ENCODE results near the gene PDE7B. TPM values are rescaled to one million over a fixed set of nuclear protein-coding genes. Genes with fewer than 3 reads are reported as not detected.
"Not testable (repeated sequence)": the region's sequence is repeated elsewhere in the genome, so short reads cannot be mapped to it uniquely, and the experiment has no call there.

The PDE7B gene
- total RNA-seq, 4 donors from 2014 or later: 2.9 to 23.6 (median 5.2) TPM

- H3K4me1 ChIP-seq: no peaks in the 10 kb centered on the region
Observed at GRCh38 chr6:136213853-136214252, 362.4 kb downstream of the PDE7B start.

GRCh38 chr6:136216503-136217401 lies 365.3 kb downstream of the PDE7B start:
- H3K4me3 ChIP-seq: no peak overlapping the region
- no peaks in the 10 kb centered on the region for H3K4me1 ChIP-seq
- TF ChIP-seq, protein P1, sequence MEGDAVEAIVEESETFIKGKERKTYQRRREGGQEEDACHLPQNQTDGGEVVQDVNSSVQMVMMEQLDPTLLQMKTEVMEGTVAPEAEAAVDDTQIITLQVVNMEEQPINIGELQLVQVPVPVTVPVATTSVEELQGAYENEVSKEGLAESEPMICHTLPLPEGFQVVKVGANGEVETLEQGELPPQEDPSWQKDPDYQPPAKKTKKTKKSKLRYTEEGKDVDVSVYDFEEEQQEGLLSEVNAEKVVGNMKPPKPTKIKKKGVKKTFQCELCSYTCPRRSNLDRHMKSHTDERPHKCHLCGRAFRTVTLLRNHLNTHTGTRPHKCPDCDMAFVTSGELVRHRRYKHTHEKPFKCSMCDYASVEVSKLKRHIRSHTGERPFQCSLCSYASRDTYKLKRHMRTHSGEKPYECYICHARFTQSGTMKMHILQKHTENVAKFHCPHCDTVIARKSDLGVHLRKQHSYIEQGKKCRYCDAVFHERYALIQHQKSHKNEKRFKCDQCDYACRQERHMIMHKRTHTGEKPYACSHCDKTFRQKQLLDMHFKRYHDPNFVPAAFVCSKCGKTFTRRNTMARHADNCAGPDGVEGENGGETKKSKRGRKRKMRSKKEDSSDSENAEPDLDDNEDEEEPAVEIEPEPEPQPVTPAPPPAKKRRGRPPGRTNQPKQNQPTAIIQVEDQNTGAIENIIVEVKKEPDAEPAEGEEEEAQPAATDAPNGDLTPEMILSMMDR (IDR thresholded peaks at IDR 0.05): no peak
- TF ChIP-seq POLR2AphosphoS5 (IDR thresholded peaks at IDR 0.05): no peak
- ATAC-seq: no peak
- H3K9me3 ChIP-seq: no peaks in the 10 kb centered on the region
- no peaks in the 10 kb centered on the region for H3K36me3 ChIP-seq
- H3K27me3 ChIP-seq: no peaks in the 10 kb centered on the region
- WGBS, 2 donors (ENCODE audit: low coverage in 1 of 2): 80 to 81% methylated on average over 10 of the region's 10 CpGs
- H3K27ac ChIP-seq: no peak overlapping the region

More at GRCh38 chr6:136213853-136214252, 362.4 kb downstream of the PDE7B start:
- TF ChIP-seq POLR2A (IDR thresholded peaks at IDR 0.05) (no peak), POLR2AphosphoS5 (IDR thresholded peaks at IDR 0.05) (no peak), EP300 (IDR thresholded peaks at IDR 0.05) (no peak)
- TF ChIP-seq, protein P1 (IDR thresholded peaks at IDR 0.05): no peak
- Histone ChIP-seq H3K36me3 (no peaks in the 10 kb centered on the region), H3K9me3 (no peaks in the 10 kb centered on the region), H3K27me3 (no peaks in the 10 kb centered on the region), H3K27ac (no peak overlapping the region), H3K4me3 (no peak overlapping the region)
- no peak for ATAC-seq

GRCh38 chr6:136224974-136225373 lies 373.5 kb downstream of the PDE7B start:
- WGBS, 2 donors (ENCODE audit: low coverage in 1 of 2): 97 to 98% methylated on average over 4 of the region's 4 CpGs
- not testable (repeated sequence) for H3K4me1 ChIP-seq, H3K36me3 ChIP-seq, H3K9me3 ChIP-seq, ATAC-seq, H3K27ac ChIP-seq, H3K4me3 ChIP-seq, H3K27me3 ChIP-seq

DNA sequence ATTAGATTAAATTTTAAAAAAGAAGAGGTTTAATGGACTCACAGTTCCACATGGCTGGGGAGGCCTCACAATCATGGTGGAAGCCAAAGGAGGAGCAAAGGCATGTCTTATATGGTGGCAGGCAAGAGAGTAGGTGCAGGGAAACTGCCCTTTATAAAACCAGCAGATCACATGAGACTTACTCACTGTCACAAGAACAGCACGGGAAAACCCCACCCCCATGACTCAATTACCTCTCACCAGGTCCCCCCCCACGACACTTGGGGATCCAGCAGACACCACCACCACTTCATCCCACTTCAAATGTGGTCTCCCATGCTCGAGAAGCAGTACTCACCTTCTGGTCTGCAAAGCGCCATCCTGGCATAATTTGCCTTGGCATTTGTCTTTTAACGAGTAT lies 374.0 kb downstream of the PDE7B start:
- H3K4me1 ChIP-seq: peaks cover 0 to 9% (median 0%) of the 10 kb centered on the region in 3 donors
- H3K27me3 ChIP-seq: no peaks in the 10 kb centered on the region
- no peak overlapping the region for H3K27ac ChIP-seq
- no peak for ATAC-seq
- H3K9me3 ChIP-seq: no peaks in the 10 kb centered on the region
- 63 to 75% methylated on average over 5 of the region's 5 CpGs for WGBS, 2 donors (ENCODE audit: low coverage in 1 of 2)
- H3K4me3 ChIP-seq: no peak overlapping the region
- H3K36me3 ChIP-seq: no peaks in the 10 kb centered on the region
- no peak for TF ChIP-seq POLR2A (IDR thresholded peaks at IDR 0.05)
- TF ChIP-seq POLR2AphosphoS5 (IDR thresholded peaks at IDR 0.05): no peak
- TF ChIP-seq, protein P1 (IDR thresholded peaks at IDR 0.05): no peak
- TF ChIP-seq EP300 (IDR thresholded peaks at IDR 0.05): no peak

GRCh38 chr6:136226027-136226673 lies 374.6 kb downstream of the PDE7B start:
- no peak overlapping the region for H3K27ac ChIP-seq
- peak; percentile 78 for ATAC-seq
- no peak for TF ChIP-seq EP300 (IDR thresholded peaks at IDR 0.05)
- TF ChIP-seq, protein P1 (IDR thresholded peaks at IDR 0.05): peak in 3 of 4 experiments; percentile 99 to 100 (median 99)
- no peak for TF ChIP-seq POLR2A (IDR thresholded peaks at IDR 0.05)
- no peak for TF ChIP-seq POLR2AphosphoS5 (IDR thresholded peaks at IDR 0.05)

More at GRCh38 chr6:136226027-136226673, 374.6 kb downstream of the PDE7B start:
- peak overlapping the region; percentile 28 to 29 for H3K4me3 ChIP-seq
- peaks cover 0 to 16% (median 0%) of the 10 kb centered on the region in 3 donors for H3K4me1 ChIP-seq
- H3K36me3 ChIP-seq: no peaks in the 10 kb centered on the region
- H3K27me3 ChIP-seq: no peaks in the 10 kb centered on the region
- no peaks in the 10 kb centered on the region for H3K9me3 ChIP-seq
- 17 to 19% methylated on average over 12 of the region's 12 CpGs for WGBS, 2 donors (ENCODE audit: low coverage in 1 of 2)
